Endothelial cell of umbilical vein (primary cell): ENCODE measurements around the gene ESRRA. TPM values are rescaled to one million over a fixed set of nuclear protein-coding genes. Genes with fewer than 3 reads are reported as not detected.

ENCODE experiments used
- BruUV-seq: library from RNA; stranded (reverse); fragments of 400-500 nt; replicated peaks from 2 replicates; lab custom pipeline; 2021; lab: Mats Ljungman, UMichigan
- CTCF ChIA-PET: fragments of 300-600, 350-600 bp; sonication (Branson Sonifier 250); formaldehyde crosslinking; loops from one replicate; lab custom pipeline; 2021; ENCODE audit warnings: antibody characterized with exemption, inconsistent platforms; lab: Charles Lee
- POLR2A ChIA-PET: fragments of 300-600, 350-600 bp; sonication (Branson Sonifier 250); formaldehyde crosslinking; loops from one replicate; lab custom pipeline; 2021; ENCODE audit warnings: antibody characterized with exemption, inconsistent platforms; lab: Charles Lee
- DNase-seq: peaks from one replicate; pipeline ENCODE4 v3.0.0-alpha.2; 2011; ENCODE audit warnings: low read depth, low spot score
- FAIRE-seq: peaks from 2 replicates; lab custom pipeline; 2011; peaks lifted over from hg19 to GRCh38; lab: Jason Lieb, UNC
- H2AFZ ChIP-seq: 2 replicates; pipeline ENCODE4 v1.6.0; 2012; ENCODE audit warnings: low read depth, low read length, control low read depth, inconsistent platforms
- H3K27ac ChIP-seq: 2 replicates; pipeline ENCODE4 v1.5.1; 2011; ENCODE audit warnings: low read depth, mild to moderate bottlenecking, control low read depth, low read length, moderate library complexity; ENCODE audit not compliant: insufficient read depth
- H3K27me3 ChIP-seq, 2 experiments: 2 replicates each; pipeline versions ENCODE4 v1.6.0 to v1.6.1; 2011; ENCODE audit warnings: low read length in 2 of 2, mixed read lengths in 1 of 2; ENCODE audit not compliant: control insufficient read depth in 2 of 2, insufficient read depth in 2 of 2
- H3K36me3 ChIP-seq, 2 experiments: 2 replicates in 1 of 2; 3 replicates in 1 of 2; pipeline ENCODE4 v1.5.1; 2011; ENCODE audit warnings: low read length in 2 of 2, mild to moderate bottlenecking in 1 of 2, moderate library complexity in 1 of 2; ENCODE audit not compliant: control insufficient read depth in 2 of 2, insufficient read depth in 2 of 2; ENCODE audit errors: extremely low read depth in 1 of 2
- H3K4me1 ChIP-seq: 3 replicates; pipeline ENCODE4 v1.5.1; 2011; ENCODE audit warnings: mild to moderate bottlenecking, low read length; ENCODE audit not compliant: control insufficient read depth, insufficient read depth; ENCODE audit errors: extremely low read depth
- H3K4me2 ChIP-seq: 2 replicates; pipeline ENCODE4 v1.6.1; 2011; ENCODE audit warnings: low read length, control low read depth, mixed read lengths; ENCODE audit not compliant: insufficient read depth
- H3K4me3 ChIP-seq, 3 experiments: fragments of 200-600 bp in 1 of 3; sonication (generic), shearing (Covaris generic) in 1 of 3; replicated peaks in 1 of 3; 2 replicates each; pipeline ENCODE4 v1.5.1; 2011 to 2016; ENCODE audit warnings: control low read depth in 3 of 3, low read length in 3 of 3, mild to moderate bottlenecking in 2 of 3, inconsistent platforms in 1 of 3, low read depth in 1 of 3, moderate library complexity in 1 of 3; ENCODE audit not compliant: insufficient read depth in 1 of 3
- H3K79me2 ChIP-seq: 2 replicates; pipeline ENCODE4 v1.6.0; 2012; ENCODE audit warnings: low read length, inconsistent platforms; ENCODE audit not compliant: control insufficient read depth, insufficient read depth
- H3K9ac ChIP-seq: replicated peaks from 2 replicates; pipeline ENCODE3; 2011; ENCODE audit warnings: low read length, control low read depth; ENCODE audit not compliant: insufficient read depth; ENCODE audit errors: extremely low read depth
- H3K9me1 ChIP-seq: replicated peaks from 3 replicates; pipeline ENCODE4 v1.6.0; 2011; ENCODE audit warnings: mild to moderate bottlenecking, low read length; ENCODE audit not compliant: control insufficient read depth, insufficient read depth; ENCODE audit errors: extremely low read depth
- H3K9me3 ChIP-seq: replicated peaks from 2 replicates; pipeline ENCODE4 v1.5.1; 2012; ENCODE audit warnings: low read length, inconsistent platforms; ENCODE audit not compliant: control insufficient read depth, insufficient read depth
- H4K20me1 ChIP-seq: replicated peaks from 2 replicates; pipeline ENCODE3; 2011; ENCODE audit warnings: mild to moderate bottlenecking, low read length; ENCODE audit not compliant: control insufficient read depth, insufficient read depth; ENCODE audit errors: extremely low read depth
- EZH2 ChIP-seq: IDR thresholded peaks from 2 replicates; pipeline ENCODE4 v1.6.1; 2012; ENCODE audit warnings: borderline replicate concordance, low read depth, mild to moderate bottlenecking, moderate library complexity, low read length, inconsistent platforms; ENCODE audit not compliant: severe bottlenecking
- FOS ChIP-seq: IDR thresholded peaks from 2 replicates; pipeline ENCODE4 v1.6.1; 2011; ENCODE audit warnings: mild to moderate bottlenecking, low read length, moderate library complexity, borderline replicate concordance; ENCODE audit not compliant: insufficient read depth
- GATA2 ChIP-seq: IDR thresholded peaks from 2 replicates; pipeline ENCODE4 v1.7.0; 2011; ENCODE audit warnings: low read depth, mild to moderate bottlenecking, moderate library complexity, mixed read lengths, low read length; ENCODE audit not compliant: insufficient read length, insufficient read depth
- JUN ChIP-seq: IDR thresholded peaks from 2 replicates; pipeline ENCODE4 v1.6.1; 2011; ENCODE audit warnings: borderline replicate concordance, low read depth; ENCODE audit not compliant: insufficient read length, insufficient read depth
- MAX ChIP-seq: IDR thresholded peaks from 2 replicates; pipeline ENCODE4 v1.6.1; 2011; ENCODE audit not compliant: insufficient read depth, insufficient read length
- MYC ChIP-seq: IDR thresholded peaks from one replicate; pipeline ENCODE4 v1.6.1; 2011; ENCODE audit warnings: mild to moderate bottlenecking, low read depth, low read length
- POLR2A ChIP-seq: IDR thresholded peaks from 2 replicates; pipeline ENCODE4 v1.6.1; 2012; ENCODE audit warnings: low read depth, mild to moderate bottlenecking, control low read depth, low read length
- POLR2AphosphoS5 ChIP-seq: IDR thresholded peaks from 2 replicates; pipeline ENCODE4 v1.6.1; 2012; ENCODE audit warnings: low read depth, mild to moderate bottlenecking, control low read depth, low read length, moderate library complexity; ENCODE audit not compliant: insufficient read depth
- dilution Hi-C: fragments of 300-500 bp; cut with MboI; formaldehyde crosslinking; loops from one replicate; pipeline ENCODE4 v1.15.0; 2019; ENCODE audit warnings: low sequenced_read_pairs; ENCODE audit not compliant: extremely low pct_ligation_motif_present
- intact Hi-C: fragments of 100-400 bp; cut with micrococcal nuclease; formaldehyde crosslinking; loops from one replicate; pipeline ENCODE4 v1.10.0; 2022
- polyA plus RNA-seq, 4 experiments: library from polyadenylated mRNA; depleted of rRNA in 3 of 4; stranded (reverse) in 3 of 4; unstranded in 1 of 4; fragments of >200 nt; gene quantifications; 2 replicates each; pipeline versions ENCODE4 v1.2.1 to v1.2.3, GENCODE V29; 2011 to 2012; ENCODE audit warnings: missing spikeins in 1 of 4
- total RNA-seq: library from RNA; stranded (reverse); gene quantifications from 2 replicates; pipeline ENCODE4 v1.2.3, GENCODE V29; 2021
- TF ChIP-seq, protein P1 (sequence below), 2 donors: IDR thresholded peaks; 1 replicate in 1 of 2; 2 replicates in 1 of 2; pipeline ENCODE4 v1.5.1; 2011; ENCODE audit warnings: low read length in 2 of 2, mild to moderate bottlenecking in 2 of 2, moderate library complexity in 2 of 2, control low read depth in 1 of 2, inconsistent platforms in 1 of 2, low read depth in 1 of 2; ENCODE audit not compliant: insufficient read depth in 1 of 2; ENCODE audit errors: extremely low read depth in 1 of 2

The ESRRA gene
- total and polyA plus RNA-seq, 2 donors (not counting 3 experiments of a cell fraction or from before 2014, with no cell fraction given): 17.2 to 37.4 TPM

- TF ChIP-seq POLR2AphosphoS5 (no peak), MAX (no peak), EZH2 (no peak), JUN (no peak), POLR2A (no peak), FOS (no peak), GATA2 (no peak), MYC (no peak)
- TF ChIP-seq, protein P1, sequence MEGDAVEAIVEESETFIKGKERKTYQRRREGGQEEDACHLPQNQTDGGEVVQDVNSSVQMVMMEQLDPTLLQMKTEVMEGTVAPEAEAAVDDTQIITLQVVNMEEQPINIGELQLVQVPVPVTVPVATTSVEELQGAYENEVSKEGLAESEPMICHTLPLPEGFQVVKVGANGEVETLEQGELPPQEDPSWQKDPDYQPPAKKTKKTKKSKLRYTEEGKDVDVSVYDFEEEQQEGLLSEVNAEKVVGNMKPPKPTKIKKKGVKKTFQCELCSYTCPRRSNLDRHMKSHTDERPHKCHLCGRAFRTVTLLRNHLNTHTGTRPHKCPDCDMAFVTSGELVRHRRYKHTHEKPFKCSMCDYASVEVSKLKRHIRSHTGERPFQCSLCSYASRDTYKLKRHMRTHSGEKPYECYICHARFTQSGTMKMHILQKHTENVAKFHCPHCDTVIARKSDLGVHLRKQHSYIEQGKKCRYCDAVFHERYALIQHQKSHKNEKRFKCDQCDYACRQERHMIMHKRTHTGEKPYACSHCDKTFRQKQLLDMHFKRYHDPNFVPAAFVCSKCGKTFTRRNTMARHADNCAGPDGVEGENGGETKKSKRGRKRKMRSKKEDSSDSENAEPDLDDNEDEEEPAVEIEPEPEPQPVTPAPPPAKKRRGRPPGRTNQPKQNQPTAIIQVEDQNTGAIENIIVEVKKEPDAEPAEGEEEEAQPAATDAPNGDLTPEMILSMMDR (IDR thresholded peaks at IDR 0.05; ENCODE audit: extremely low read depth in 1 of 2, insufficient read depth in 1 of 2, low read depth in 1 of 2, low read length in 2 of 2): no peak
- Histone ChIP-seq H3K9ac (no peak overlapping the region), H2AFZ (no peak overlapping the region), H3K4me2 (no peak overlapping the region), H3K9me3 (no peaks in the 10 kb centered on the region), H3K4me1 (peaks cover 9% of the 10 kb centered on the region), H3K4me3 (no peak overlapping the region), H3K36me3 (peaks cover 16 to 44% of the 10 kb centered on the region in 2 experiments), H3K27me3 (no peaks in the 10 kb centered on the region), H3K79me2 (peaks cover 14% of the 10 kb centered on the region), H3K27ac (no peak overlapping the region), H3K9me1 (no peaks in the 10 kb centered on the region), H4K20me1 (no peaks in the 10 kb centered on the region)
- no peak for FAIRE-seq
- POLR2A ChIA-PET: no interaction called here
- intact Hi-C loops: no loop called here
- dilution Hi-C loops: no loop called here
- CTCF ChIA-PET: interaction anchor here (0.7 to 1.1 kb wide), 5 partner anchors 10 to 54 kb away, joined by 3 read pairs; partner anchors contain the start of genes CATSPERZ and FERMT3
- DNase-seq: no peak
- no TSS peak for BruUV-seq
Observed at GRCh38 chr11:64258356-64258755, 47.0 kb upstream of the ESRRA start.
